Suprapubic skin (tissue), 4 donors: Measurements from ENCODE around the gene CNOT6L.

Source experiments
- EP300 ChIP-seq: sonication (generic); formaldehyde crosslinking; IDR thresholded peaks from one replicate; pipeline ENCODE4 v1.6.1; 2017; ENCODE audit warnings: antibody characterized with exemption
- POLR2A ChIP-seq, 2 donors: fragments of 450-650 bp; IDR thresholded peaks; one replicate each; pipeline ENCODE4 v1.6.1; 2017; ENCODE audit warnings: antibody characterized with exemption in 2 of 2, mild to moderate bottlenecking in 2 of 2, moderate library complexity in 2 of 2
- POLR2AphosphoS5 ChIP-seq, 3 donors: sonication (generic); formaldehyde crosslinking; IDR thresholded peaks; one replicate each; pipeline ENCODE4 v1.6.1; 2017; ENCODE audit warnings: antibody characterized with exemption in 3 of 3
- TF ChIP-seq, protein P1 (sequence below), 2 donors: fragments of 200-600 bp in 1 of 2; fragments of 450-650 bp in 1 of 2; sonication (generic) in 1 of 2; IDR thresholded peaks; one replicate each; pipeline ENCODE4 v1.5.1; 2016 to 2019; ENCODE audit warnings: antibody characterized with exemption in 2 of 2, mild to moderate bottlenecking in 1 of 2, moderate library complexity in 1 of 2

DNA sequence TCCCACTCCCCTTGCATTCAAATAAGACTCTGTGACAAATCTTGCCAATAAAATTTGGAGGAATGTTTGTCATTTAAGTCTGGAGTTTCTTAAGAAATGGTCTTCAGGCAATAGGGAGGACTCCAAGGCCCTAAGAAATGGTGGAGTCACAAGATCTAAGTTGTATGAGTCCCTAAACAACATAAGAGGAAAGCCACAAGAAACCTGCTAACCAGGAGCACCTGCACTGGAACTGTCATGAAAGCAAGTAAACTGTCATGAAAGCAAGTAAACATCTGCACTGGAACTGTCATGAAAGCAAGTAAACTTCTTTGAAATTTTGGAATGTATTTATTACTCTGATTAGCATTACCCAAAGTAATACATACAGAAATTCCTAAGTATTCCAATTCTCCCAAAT lies 3.5 kb downstream of the CNOT6L start:
- TF ChIP-seq POLR2AphosphoS5 (IDR thresholded peaks at IDR 0.05) (no peak), POLR2A (IDR thresholded peaks at IDR 0.05) (no peak), EP300 (no peak)
- TF ChIP-seq, protein P1, sequence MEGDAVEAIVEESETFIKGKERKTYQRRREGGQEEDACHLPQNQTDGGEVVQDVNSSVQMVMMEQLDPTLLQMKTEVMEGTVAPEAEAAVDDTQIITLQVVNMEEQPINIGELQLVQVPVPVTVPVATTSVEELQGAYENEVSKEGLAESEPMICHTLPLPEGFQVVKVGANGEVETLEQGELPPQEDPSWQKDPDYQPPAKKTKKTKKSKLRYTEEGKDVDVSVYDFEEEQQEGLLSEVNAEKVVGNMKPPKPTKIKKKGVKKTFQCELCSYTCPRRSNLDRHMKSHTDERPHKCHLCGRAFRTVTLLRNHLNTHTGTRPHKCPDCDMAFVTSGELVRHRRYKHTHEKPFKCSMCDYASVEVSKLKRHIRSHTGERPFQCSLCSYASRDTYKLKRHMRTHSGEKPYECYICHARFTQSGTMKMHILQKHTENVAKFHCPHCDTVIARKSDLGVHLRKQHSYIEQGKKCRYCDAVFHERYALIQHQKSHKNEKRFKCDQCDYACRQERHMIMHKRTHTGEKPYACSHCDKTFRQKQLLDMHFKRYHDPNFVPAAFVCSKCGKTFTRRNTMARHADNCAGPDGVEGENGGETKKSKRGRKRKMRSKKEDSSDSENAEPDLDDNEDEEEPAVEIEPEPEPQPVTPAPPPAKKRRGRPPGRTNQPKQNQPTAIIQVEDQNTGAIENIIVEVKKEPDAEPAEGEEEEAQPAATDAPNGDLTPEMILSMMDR (IDR thresholded peaks at IDR 0.05), result no peak
